ENCODE measurements around the gene SH3D19. TPM values are rescaled to one million over a fixed set of nuclear protein-coding genes. Genes with fewer than 3 reads are reported as not detected.
A peak's percentile ranks its signal among the peaks of the same experiment; 100 is the strongest.
"Not testable (repeated sequence)": the region's sequence is repeated elsewhere in the genome, so short reads cannot be mapped to it uniquely, and the experiment has no call there.

The SH3D19 gene
- total RNA-seq, 1 donor from 2014 or later, result 32.4 TPM

DNA sequence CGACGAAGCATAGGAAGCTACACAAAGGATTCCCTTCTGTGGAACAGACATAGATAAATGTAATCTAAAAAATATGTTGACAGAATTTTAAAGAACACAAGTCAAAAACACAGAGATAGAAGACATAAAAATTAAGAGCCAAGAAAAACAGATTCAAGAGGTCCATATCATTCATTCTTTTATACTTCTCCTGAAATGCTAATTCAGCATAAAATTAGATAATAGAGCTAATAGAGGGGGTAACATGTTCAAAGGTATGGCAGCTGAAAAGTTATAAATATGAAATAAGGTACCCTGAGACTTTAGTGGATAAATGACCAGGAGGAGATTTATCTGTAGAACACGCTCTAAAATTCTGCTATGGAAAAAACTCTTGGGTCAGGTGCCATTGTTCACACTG is 85.8 kb downstream of the SH3D19 start:
- Mint-ChIP-seq H3K4me3 (ENCODE audit: unreplicated experiment) (no peak overlapping the region), H3K27ac (ENCODE audit: unreplicated experiment) (no peak overlapping the region)

DNA sequence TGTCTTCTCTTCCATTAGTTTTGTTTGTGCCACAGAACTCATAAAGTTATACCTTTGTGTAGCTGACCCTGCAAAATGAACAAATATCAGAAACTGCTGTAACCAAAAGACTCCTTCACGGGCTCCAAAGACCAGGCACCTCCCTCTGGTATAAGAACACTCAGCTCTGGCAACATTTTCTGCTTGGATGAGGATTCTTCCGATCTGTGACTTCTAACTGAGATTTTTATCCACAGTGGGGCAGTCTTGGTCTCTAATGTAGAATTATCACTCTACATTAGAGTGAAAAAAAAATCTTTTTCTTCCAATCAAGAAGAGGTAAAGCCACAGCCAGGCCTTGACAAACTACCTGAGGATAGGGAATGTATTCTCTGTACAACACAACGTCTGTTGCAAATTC is 86.9 kb downstream of the SH3D19 start:
- Mint-ChIP-seq H3K27me3 (ENCODE audit: unreplicated experiment) (no peaks in the 10 kb centered on the region), H3K4me1 (ENCODE audit: unreplicated experiment) (peaks cover 2% of the 10 kb centered on the region), H3K9me3 (ENCODE audit: unreplicated experiment) (no peaks in the 10 kb centered on the region), H3K4me3 (ENCODE audit: unreplicated experiment) (no peak overlapping the region), H3K36me3 (ENCODE audit: unreplicated experiment) (no peaks in the 10 kb centered on the region), H3K27ac (ENCODE audit: unreplicated experiment) (no peak overlapping the region)
- TF ChIP-seq, protein P1, sequence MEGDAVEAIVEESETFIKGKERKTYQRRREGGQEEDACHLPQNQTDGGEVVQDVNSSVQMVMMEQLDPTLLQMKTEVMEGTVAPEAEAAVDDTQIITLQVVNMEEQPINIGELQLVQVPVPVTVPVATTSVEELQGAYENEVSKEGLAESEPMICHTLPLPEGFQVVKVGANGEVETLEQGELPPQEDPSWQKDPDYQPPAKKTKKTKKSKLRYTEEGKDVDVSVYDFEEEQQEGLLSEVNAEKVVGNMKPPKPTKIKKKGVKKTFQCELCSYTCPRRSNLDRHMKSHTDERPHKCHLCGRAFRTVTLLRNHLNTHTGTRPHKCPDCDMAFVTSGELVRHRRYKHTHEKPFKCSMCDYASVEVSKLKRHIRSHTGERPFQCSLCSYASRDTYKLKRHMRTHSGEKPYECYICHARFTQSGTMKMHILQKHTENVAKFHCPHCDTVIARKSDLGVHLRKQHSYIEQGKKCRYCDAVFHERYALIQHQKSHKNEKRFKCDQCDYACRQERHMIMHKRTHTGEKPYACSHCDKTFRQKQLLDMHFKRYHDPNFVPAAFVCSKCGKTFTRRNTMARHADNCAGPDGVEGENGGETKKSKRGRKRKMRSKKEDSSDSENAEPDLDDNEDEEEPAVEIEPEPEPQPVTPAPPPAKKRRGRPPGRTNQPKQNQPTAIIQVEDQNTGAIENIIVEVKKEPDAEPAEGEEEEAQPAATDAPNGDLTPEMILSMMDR (IDR thresholded peaks at IDR 0.05), result peak; percentile 40
- DNase-seq (ENCODE audit: extremely low spot score, unreplicated experiment), result no peak

More for the DNA sequence above, 85.8 kb downstream of the SH3D19 start:
- TF ChIP-seq, protein P1 (IDR thresholded peaks at IDR 0.05), result no peak
- Mint-ChIP-seq H3K9me3 (ENCODE audit: unreplicated experiment) (no peaks in the 10 kb centered on the region), H3K27me3 (ENCODE audit: unreplicated experiment) (no peaks in the 10 kb centered on the region), H3K36me3 (ENCODE audit: unreplicated experiment) (no peaks in the 10 kb centered on the region), H3K4me1 (ENCODE audit: unreplicated experiment) (peaks cover 4% of the 10 kb centered on the region)
- DNase-seq (ENCODE audit: extremely low spot score, unreplicated experiment), result no peak

DNA sequence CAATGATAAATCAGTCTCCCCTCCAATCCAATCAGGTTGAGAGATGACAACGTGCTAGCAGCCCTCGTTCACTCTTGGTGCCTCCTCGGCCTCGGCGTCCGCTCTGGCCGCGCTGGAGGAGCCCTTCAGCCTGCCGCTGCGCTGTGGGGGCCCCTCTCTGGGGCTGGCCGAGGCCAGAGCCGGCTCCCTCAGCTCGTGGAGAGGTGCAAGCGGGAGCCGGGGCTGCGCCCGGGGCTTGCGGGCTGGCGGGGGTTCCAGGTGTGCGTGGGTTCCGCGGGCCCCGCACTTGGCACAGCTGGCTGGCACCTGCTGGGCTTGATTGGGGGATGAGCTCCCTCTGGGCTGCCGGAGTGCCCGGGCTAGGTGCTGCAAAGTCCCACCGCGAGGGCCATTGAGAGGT is 89.4 kb downstream of the SH3D19 start:
- Mint-ChIP-seq H3K27ac (ENCODE audit: unreplicated experiment) (no peak overlapping the region), H3K4me3 (ENCODE audit: unreplicated experiment) (no peak overlapping the region), H3K9me3 (ENCODE audit: unreplicated experiment) (no peaks in the 10 kb centered on the region), H3K36me3 (ENCODE audit: unreplicated experiment) (no peaks in the 10 kb centered on the region), H3K27me3 (ENCODE audit: unreplicated experiment) (no peaks in the 10 kb centered on the region), H3K4me1 (ENCODE audit: unreplicated experiment) (peaks cover 2% of the 10 kb centered on the region)
- no peak for DNase-seq (ENCODE audit: extremely low spot score, unreplicated experiment)
- TF ChIP-seq, protein P1 (IDR thresholded peaks at IDR 0.05), result no peak

DNA sequence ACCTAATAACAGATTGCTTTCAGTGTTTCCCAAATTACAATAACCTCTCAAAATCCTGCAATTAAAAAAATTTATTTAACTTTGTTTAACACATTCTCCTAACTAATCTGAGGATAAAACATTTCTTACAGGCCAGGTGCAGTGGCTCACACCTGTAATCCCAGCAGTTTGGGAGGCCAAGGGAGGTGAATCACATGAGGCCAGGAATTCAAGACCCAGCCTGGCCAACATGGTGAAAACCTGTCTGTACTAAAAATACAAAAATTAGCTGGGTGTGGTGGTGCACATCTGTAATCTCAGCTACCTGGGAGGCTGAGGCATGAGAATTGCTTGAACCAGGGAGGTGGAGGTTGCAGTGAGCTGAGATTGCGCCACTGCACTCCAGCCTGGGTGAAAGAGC is 90.0 kb downstream of the SH3D19 start:
- not testable (repeated sequence) for H3K4me3 Mint-ChIP-seq (ENCODE audit: unreplicated experiment); H3K9me3 Mint-ChIP-seq (ENCODE audit: unreplicated experiment); DNase-seq (ENCODE audit: extremely low spot score, unreplicated experiment); H3K36me3 Mint-ChIP-seq (ENCODE audit: unreplicated experiment); H3K4me1 Mint-ChIP-seq (ENCODE audit: unreplicated experiment); H3K27me3 Mint-ChIP-seq (ENCODE audit: unreplicated experiment); H3K27ac Mint-ChIP-seq (ENCODE audit: unreplicated experiment)

DNA sequence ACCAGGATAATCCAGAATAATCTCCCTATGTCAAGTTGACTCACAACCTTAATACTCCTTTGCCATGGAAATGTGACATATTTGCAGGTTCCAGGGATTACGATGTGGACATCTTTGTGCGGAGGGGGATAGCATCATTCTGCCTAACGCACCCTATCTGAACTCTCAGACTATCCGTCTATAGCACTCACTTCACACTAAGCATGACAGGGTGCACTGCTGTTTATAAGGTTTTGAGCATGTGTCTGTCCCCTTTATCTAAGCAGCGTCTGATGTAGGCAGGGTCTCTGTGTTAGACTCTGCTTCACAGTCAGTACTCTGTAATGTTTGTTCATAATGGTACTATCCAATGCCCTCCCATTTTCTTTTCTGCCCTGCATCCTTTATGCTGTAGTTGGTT is 91.8 kb downstream of the SH3D19 start:
- Mint-ChIP-seq H3K9me3 (ENCODE audit: unreplicated experiment) (no peaks in the 10 kb centered on the region), H3K36me3 (ENCODE audit: unreplicated experiment) (no peaks in the 10 kb centered on the region), H3K4me3 (ENCODE audit: unreplicated experiment) (no peak overlapping the region), H3K27me3 (ENCODE audit: unreplicated experiment) (no peaks in the 10 kb centered on the region), H3K4me1 (ENCODE audit: unreplicated experiment) (peaks cover 11% of the 10 kb centered on the region), H3K27ac (ENCODE audit: unreplicated experiment) (no peak overlapping the region)
- no peak for DNase-seq (ENCODE audit: extremely low spot score, unreplicated experiment)
- TF ChIP-seq, protein P1 (IDR thresholded peaks at IDR 0.05), result no peak
